SK-N-MC (cell line): ENCODE results near the gene LCMT1.
"Not testable (repeated sequence)": the region's sequence is repeated elsewhere in the genome, so short reads cannot be mapped to it uniquely, and the experiment has no call there.

Experiments
- DNase-seq: peaks from one replicate; pipeline ENCODE4 v3.0.0-alpha.2; 2011; ENCODE audit warnings: low read depth, low spot score
- H3K27ac ChIP-seq: fragments of 200-600 bp; sonication (generic); 2 replicates; pipeline ENCODE4 v1.5.1; 2016; ENCODE audit warnings: mixed run types
- H3K36me3 ChIP-seq: fragments of 200-600 bp; sonication (generic); 2 replicates; pipeline ENCODE4 v1.6.1; 2017; ENCODE audit warnings: antibody characterized with exemption, low read length, mixed read lengths; ENCODE audit not compliant: insufficient read depth
- H3K4me3 ChIP-seq: fragments of 200-600 bp; sonication (generic); 2 replicates; pipeline ENCODE4 v1.5.1; 2016
- H3K9ac ChIP-seq: fragments of 200-600 bp; sonication (generic); 2 replicates; pipeline ENCODE4 v1.8.0; 2017; ENCODE audit warnings: mixed run types, mixed read lengths; ENCODE audit not compliant: insufficient read length
- H3K9me3 ChIP-seq: fragments of 200-600 bp; sonication (generic); 2 replicates; pipeline ENCODE4 v1.6.1; 2017; ENCODE audit warnings: low read depth, mild to moderate bottlenecking, antibody characterized with exemption, low read length, moderate library complexity, mixed read lengths
- EZH2 ChIP-seq: fragments of 200-600 bp; sonication (generic); IDR thresholded peaks from one replicate; pipeline ENCODE4 v1.6.1; 2017; ENCODE audit warnings: antibody characterized with exemption
- FOXP2 ChIP-seq: optimal IDR thresholded peaks from 2 replicates; pipeline ENCODE3; 2011; ENCODE audit warnings: mild to moderate bottlenecking, moderate library complexity; ENCODE audit not compliant: insufficient read depth; ENCODE audit errors: extremely low read length, control extremely low read depth
- POLR2AphosphoS5 ChIP-seq: IDR thresholded peaks from 2 replicates; pipeline ENCODE4 v1.6.1; 2012; ENCODE audit warnings: mild to moderate bottlenecking, low read depth, low read length, borderline replicate concordance

The LCMT1 gene

GRCh38 chr16:25151996-25152395, 40.5 kb downstream of the LCMT1 start:
- no peaks in the 10 kb centered on the region; the same call in 1 of the 2 replicates for H3K36me3 ChIP-seq
- no peak overlapping the region for H3K4me3 ChIP-seq
- no peaks in the 10 kb centered on the region for H3K9me3 ChIP-seq
- TF ChIP-seq FOXP2 (no peak), EZH2 (no peak), POLR2AphosphoS5 (no peak)
- no peak overlapping the region for H3K27ac ChIP-seq
- no peak for DNase-seq
- H3K9ac ChIP-seq = no peak overlapping the region

DNA sequence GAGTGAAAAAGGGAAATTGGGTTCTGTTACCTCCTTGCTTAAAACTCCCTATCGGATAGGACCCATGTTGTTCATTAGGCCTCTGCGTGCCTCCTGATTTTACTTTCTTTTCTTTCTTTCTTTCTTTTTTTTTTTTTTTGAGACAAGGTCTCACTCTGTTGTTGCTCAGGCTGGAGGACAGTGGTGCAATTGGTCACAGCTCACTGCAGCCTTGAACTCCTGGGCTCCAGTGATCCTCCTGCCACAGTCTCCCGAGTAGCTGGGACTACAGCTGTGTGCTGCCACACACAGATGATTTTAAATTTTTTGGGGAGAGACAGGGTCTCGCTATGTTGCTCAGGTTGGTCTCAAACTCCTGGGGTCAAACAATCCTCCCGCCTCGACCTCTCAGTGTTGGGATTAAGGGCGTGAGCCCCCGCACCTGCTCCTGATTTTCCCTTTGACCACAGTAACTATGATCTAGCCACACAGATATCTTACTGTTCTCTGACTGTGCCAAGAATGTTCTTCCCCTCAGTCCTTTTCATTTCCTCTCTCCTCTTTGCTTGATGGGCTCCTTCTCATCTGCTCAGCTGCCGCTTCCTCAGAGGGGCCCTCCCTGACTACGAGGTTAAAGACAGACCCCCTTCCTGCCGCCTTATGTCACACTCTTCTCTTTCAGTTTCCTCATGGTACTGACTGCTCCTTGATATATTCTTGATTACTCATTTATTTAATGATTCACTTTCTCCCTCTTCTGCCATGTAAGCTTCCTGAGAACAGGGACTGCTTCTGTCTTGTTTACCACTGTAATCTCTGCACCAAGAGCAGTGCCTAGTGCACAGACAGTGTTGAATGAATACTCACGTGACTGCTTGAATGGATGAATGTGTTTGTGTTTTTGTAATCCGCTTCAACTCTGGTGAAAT, 44.3 kb downstream of the LCMT1 start:
- TF ChIP-seq POLR2AphosphoS5 = no peak
- no peak for TF ChIP-seq EZH2
- no peak for TF ChIP-seq FOXP2
- no peak overlapping the region for H3K4me3 ChIP-seq
- no peak overlapping the region for H3K27ac ChIP-seq
- H3K9me3 ChIP-seq = no peaks in the 10 kb centered on the region
- peaks cover 5% of the 10 kb centered on the region; the same call in 1 of the 2 replicates for H3K36me3 ChIP-seq
- no peak overlapping the region for H3K9ac ChIP-seq
- DNase-seq = no peak

GRCh38 chr16:25157271-25157875, 45.8 kb downstream of the LCMT1 start:
- DNase-seq = no peak
- Histone ChIP-seq H3K9ac (no peak overlapping the region), H3K27ac (no peak overlapping the region), H3K36me3 (peaks cover 19% of the 10 kb centered on the region), H3K9me3 (no peaks in the 10 kb centered on the region), H3K4me3 (no peak overlapping the region)
- TF ChIP-seq FOXP2 = no peak
- TF ChIP-seq EZH2 = no peak
- no peak for TF ChIP-seq POLR2AphosphoS5

DNA sequence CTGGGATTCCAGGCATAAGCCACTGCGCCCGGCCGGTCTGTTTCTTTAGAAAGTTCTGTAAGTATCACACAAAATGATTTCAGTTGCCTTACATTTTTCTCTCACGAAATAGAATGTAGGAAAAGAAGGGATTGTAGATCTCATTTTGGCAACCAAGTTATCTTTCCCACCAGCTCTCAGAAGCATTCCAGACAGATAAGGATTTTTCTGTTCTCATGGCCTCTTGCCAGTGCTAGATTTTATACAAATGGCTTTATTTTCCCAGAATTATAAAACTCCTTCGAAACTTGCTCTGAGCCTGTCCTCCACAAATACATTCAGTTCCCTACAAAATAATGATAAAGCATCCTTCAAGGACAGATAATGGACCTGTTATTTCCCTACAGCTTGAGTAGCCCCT, 46.9 kb downstream of the LCMT1 start:
- Histone ChIP-seq H3K4me3 (no peak overlapping the region), H3K27ac (no peak overlapping the region), H3K36me3 (peaks cover 19% of the 10 kb centered on the region), H3K9ac (no peak overlapping the region), H3K9me3 (no peaks in the 10 kb centered on the region)
- TF ChIP-seq EZH2 = no peak
- no peak for TF ChIP-seq FOXP2
- no peak for TF ChIP-seq POLR2AphosphoS5
- DNase-seq = no peak

GRCh38 chr16:25161753-25162367, 50.3 kb downstream of the LCMT1 start:
- Histone ChIP-seq H3K9ac (no peak overlapping the region), H3K9me3 (no peaks in the 10 kb centered on the region), H3K36me3 (peaks cover 25% of the 10 kb centered on the region), H3K27ac (no peak overlapping the region), H3K4me3 (no peak overlapping the region)
- TF ChIP-seq EZH2 (no peak), FOXP2 (no peak)
- DNase-seq = no peak

GRCh38 chr16:25163683-25164082, 52.1 kb downstream of the LCMT1 start:
- no peak overlapping the region for H3K4me3 ChIP-seq
- no peak overlapping the region for H3K27ac ChIP-seq
- no peak for TF ChIP-seq EZH2
- no peak for TF ChIP-seq FOXP2
- no peak for TF ChIP-seq POLR2AphosphoS5
- H3K9me3 ChIP-seq = no peaks in the 10 kb centered on the region
- no peak for DNase-seq
- H3K9ac ChIP-seq = no peak overlapping the region
- peaks cover 27% of the 10 kb centered on the region for H3K36me3 ChIP-seq

DNA sequence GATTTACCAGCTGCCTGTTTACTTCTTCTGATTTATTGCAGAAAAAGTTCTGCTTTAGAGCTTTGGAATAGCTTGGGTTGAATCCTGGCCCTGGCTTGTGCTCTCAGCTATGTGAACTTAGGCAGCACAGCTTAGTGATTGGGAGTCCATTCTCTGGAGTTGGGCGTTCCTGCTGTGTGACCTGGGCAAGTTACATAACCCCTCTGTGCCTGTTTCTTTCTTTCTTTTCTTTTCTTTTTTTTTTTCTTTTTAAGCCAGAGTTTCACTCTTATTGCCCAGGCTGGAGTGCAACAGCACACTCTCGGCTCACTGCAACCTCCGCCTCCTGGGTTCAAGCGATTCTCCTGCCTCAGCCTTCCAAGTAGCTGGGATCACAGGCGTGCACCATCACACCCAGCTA, 53.7 kb downstream of the LCMT1 start:
- TF ChIP-seq POLR2AphosphoS5 (no peak), EZH2 (no peak), FOXP2 (no peak)
- H3K36me3 ChIP-seq = peaks cover 34% of the 10 kb centered on the region
- DNase-seq = no peak
- no peak overlapping the region for H3K9ac ChIP-seq
- H3K27ac ChIP-seq = no peak overlapping the region
- H3K9me3 ChIP-seq = no peaks in the 10 kb centered on the region
- no peak overlapping the region for H3K4me3 ChIP-seq

GRCh38 chr16:25167920-25168319, 56.4 kb downstream of the LCMT1 start:
- H3K27ac ChIP-seq, H3K9ac ChIP-seq, H3K4me3 ChIP-seq, H3K9me3 ChIP-seq, DNase-seq: not testable (repeated sequence)
- H3K36me3 ChIP-seq = peaks cover 22% of the 10 kb centered on the region; the same call in 1 of the 2 replicates
